ENCODE measurements around the gene ZAP70. TPM values are rescaled to one million over a fixed set of nuclear protein-coding genes. Genes with fewer than 3 reads are reported as not detected.

Gene ZAP70
- total RNA-seq, 1 experiment from 2014 or later = 0.54 TPM

- DNase-seq (ENCODE audit: low read depth, low spot score) (no peak), ATAC-seq (no peak)
- in situ Hi-C loops (cut with HindIII; ENCODE audit: low pct_unique_long_range_greater_than_20kb, low sequenced_read_pairs) (no loop called here), intact Hi-C loops (cut with micrococcal nuclease; ENCODE audit: unreplicated experiment) (no loop called here)
- CTCF ChIA-PET = no interaction called here
- POLR2A ChIA-PET = no interaction called here
- H3K27ac ChIP-seq (ENCODE audit: low read length) = no peak overlapping the region
- TF ChIP-seq REST (IDR thresholded peaks at IDR 0.05; ENCODE audit: insufficient read depth in 1 of 2, low read depth in 2 of 2, low read length in 1 of 2) (no peak), SIN3A (IDR thresholded peaks at IDR 0.05; ENCODE audit: borderline replicate concordance, insufficient read depth, low read depth, low read length) (no peak), TCF7L2 (IDR thresholded peaks at IDR 0.05; ENCODE audit: low read depth, low read length) (no peak), CTCF (IDR thresholded peaks at IDR 0.05) (no peak), POLR2AphosphoS5 (IDR thresholded peaks at IDR 0.05; ENCODE audit: low read depth, low read length) (no peak)
- no TSS peak for BruUV-seq (replicated peaks)
- peaks cover 6% of the 10 kb centered on the region; the same call in 1 of the 2 replicates for H3K36me3 ChIP-seq (ENCODE audit: control insufficient read depth, insufficient read depth, low read length)
- no peaks in the 10 kb centered on the region for H3K4me1 ChIP-seq (ENCODE audit: control insufficient read depth, insufficient read depth, low read length)
- no peaks in the 10 kb centered on the region for H3K9me3 ChIP-seq (ENCODE audit: control insufficient read depth, insufficient read depth, low read depth, low read length)
- H3K27me3 ChIP-seq (ENCODE audit: control insufficient read depth, insufficient read depth, low read length) = no peaks in the 10 kb centered on the region
- H3K4me3 ChIP-seq (ENCODE audit: low read depth in 2 of 2, low read length in 2 of 2) = no peak overlapping the region
Measured at GRCh38 chr2:97764559-97765263, 51.3 kb downstream of the ZAP70 start.

DNA sequence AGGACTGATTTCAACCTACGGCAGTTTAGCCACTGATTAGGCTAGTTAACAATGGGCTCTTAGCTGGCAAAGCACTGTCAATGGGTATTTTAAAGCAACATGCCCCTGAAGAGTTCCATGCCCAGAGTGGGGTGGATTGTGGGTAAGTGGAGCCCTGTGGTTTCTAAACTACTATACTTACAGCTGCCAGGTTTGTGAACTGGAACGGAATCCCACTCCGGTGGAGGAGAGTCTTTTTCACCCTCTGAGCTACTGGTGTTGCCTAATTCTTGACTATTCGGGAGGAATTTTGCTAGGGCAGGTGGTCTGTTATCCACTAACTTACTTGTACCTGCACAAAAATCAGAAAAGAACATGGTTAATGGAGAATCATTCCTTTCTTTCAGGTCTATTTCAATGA, 52.6 kb downstream of the ZAP70 start:
- no peak overlapping the region for H3K27ac ChIP-seq (ENCODE audit: low read length)
- ChIA-PET POLR2A (no interaction called here), CTCF (no interaction called here)
- no peaks in the 10 kb centered on the region for H3K9me3 ChIP-seq (ENCODE audit: control insufficient read depth, insufficient read depth, low read depth, low read length)
- DNase-seq (ENCODE audit: low read depth, low spot score) = no peak
- no peaks in the 10 kb centered on the region for H3K27me3 ChIP-seq (ENCODE audit: control insufficient read depth, insufficient read depth, low read length)
- H3K36me3 ChIP-seq (ENCODE audit: control insufficient read depth, insufficient read depth, low read length) = peaks cover 6% of the 10 kb centered on the region; the same call in 1 of the 2 replicates
- no peak for ATAC-seq
- H3K4me1 ChIP-seq (ENCODE audit: control insufficient read depth, insufficient read depth, low read length) = no peaks in the 10 kb centered on the region
- TF ChIP-seq REST (IDR thresholded peaks at IDR 0.05; ENCODE audit: insufficient read depth in 1 of 2, low read depth in 2 of 2, low read length in 1 of 2) (no peak), CTCF (IDR thresholded peaks at IDR 0.05) (no peak), SIN3A (IDR thresholded peaks at IDR 0.05; ENCODE audit: borderline replicate concordance, insufficient read depth, low read depth, low read length) (no peak)
- in situ Hi-C loops (cut with HindIII; ENCODE audit: low pct_unique_long_range_greater_than_20kb, low sequenced_read_pairs) = no loop called here
- BruUV-seq (replicated peaks) = no TSS peak
- intact Hi-C loops (cut with micrococcal nuclease; ENCODE audit: unreplicated experiment) = no loop called here
- H3K4me3 ChIP-seq (ENCODE audit: low read depth in 2 of 2, low read length in 2 of 2) = no peak overlapping the region
